HepG2 (cell line): Measurements from ENCODE around the gene GPR89A. TPM values are rescaled to one million over a fixed set of nuclear protein-coding genes. Genes with fewer than 3 reads are reported as not detected.
A peak's percentile ranks its signal among the peaks of the same experiment; 100 is the strongest.

Source experiments
- CENPT ChIP-seq: sonication (generic); formaldehyde crosslinking; IDR thresholded peaks from 2 replicates; pipeline ENCODE4 v1.8.0; 2022; ENCODE audit warnings: low read depth, mild to moderate bottlenecking, moderate library complexity, missing genetic modification reagents
- EHMT2 ChIP-seq: fragments of 200-600 bp; sonication (generic); IDR thresholded peaks from 2 replicates; pipeline ENCODE4 v1.7.0; 2017; ENCODE audit warnings: antibody characterized with exemption, low read depth, low read length, borderline replicate concordance
- GZF1 ChIP-seq: sonication (generic); formaldehyde crosslinking; IDR thresholded peaks from 2 replicates; pipeline ENCODE4 v1.5.1; 2020; ENCODE audit warnings: mild to moderate bottlenecking, missing genetic modification reagents
- HINFP ChIP-seq: sonication (generic); formaldehyde crosslinking; IDR thresholded peaks from 2 replicates; pipeline ENCODE4 v1.4.0; 2020; ENCODE audit warnings: low read depth, mild to moderate bottlenecking, missing genetic modification reagents
- IKZF4 ChIP-seq: sonication (generic); formaldehyde crosslinking; IDR thresholded peaks from 2 replicates; pipeline ENCODE4 v1.5.1; 2020; ENCODE audit warnings: borderline replicate concordance, mild to moderate bottlenecking, low read depth, missing genetic modification reagents; ENCODE audit errors: not compliant biosample characterization
- IRF2 ChIP-seq: IDR thresholded peaks from 2 replicates; pipeline ENCODE4 v1.6.1; 2018; ENCODE audit warnings: missing genetic modification reagents, missing compliant biosample characterization
- JUN ChIP-seq: sonication (generic); formaldehyde crosslinking; IDR thresholded peaks from 2 replicates; pipeline ENCODE4 v1.4.0; 2020; ENCODE audit warnings: mild to moderate bottlenecking, missing genetic modification reagents
- NFIB ChIP-seq: sonication (generic); formaldehyde crosslinking; IDR thresholded peaks from 2 replicates; pipeline ENCODE4 v1.9.0; 2021; ENCODE audit warnings: missing genetic modification reagents, mild to moderate bottlenecking, borderline replicate concordance
- NFYC ChIP-seq: IDR thresholded peaks from 2 replicates; pipeline ENCODE4 v1.6.1; 2016; ENCODE audit warnings: missing genetic modification reagents, missing compliant biosample characterization
- ONECUT2 ChIP-seq: sonication (generic); formaldehyde crosslinking; IDR thresholded peaks from 2 replicates; pipeline ENCODE4 v1.4.0; 2020; ENCODE audit warnings: missing genetic modification reagents
- PCBP1 ChIP-seq: fragments of 200-400 bp; formaldehyde crosslinking; IDR thresholded peaks from 2 replicates; pipeline ENCODE4 v1.6.1; 2017; ENCODE audit warnings: mild to moderate bottlenecking, low read depth, low read length, borderline replicate concordance
- RBFOX2 ChIP-seq: fragments of 200-400 bp; formaldehyde crosslinking; IDR thresholded peaks from 2 replicates; pipeline ENCODE4 v1.6.1; 2017; ENCODE audit warnings: low read depth, mild to moderate bottlenecking, low read length
- RBM22 ChIP-seq: fragments of 200-400 bp; formaldehyde crosslinking; optimal IDR thresholded peaks from 2 replicates; pipeline ENCODE3; 2017; ENCODE audit warnings: mild to moderate bottlenecking, low read length, moderate library complexity
- RNF219 ChIP-seq: sonication (generic); formaldehyde crosslinking; IDR thresholded peaks from 2 replicates; pipeline ENCODE4 v1.5.0; 2020; ENCODE audit warnings: mild to moderate bottlenecking, missing genetic modification reagents
- SIN3B ChIP-seq: fragments of 150-350 bp; IDR thresholded peaks from 2 replicates; pipeline ENCODE4 v1.6.1; 2014; ENCODE audit warnings: low read length
- SIX4 ChIP-seq: sonication (generic); formaldehyde crosslinking; IDR thresholded peaks from 2 replicates; pipeline ENCODE4 v1.4.0; 2020; ENCODE audit warnings: missing genetic modification reagents
- SNAI1 ChIP-seq: sonication (generic); formaldehyde crosslinking; IDR thresholded peaks from 2 replicates; pipeline ENCODE4 v1.5.0; 2020; ENCODE audit warnings: mild to moderate bottlenecking, missing genetic modification reagents, borderline replicate concordance
- TSC22D2 ChIP-seq: sonication (generic); formaldehyde crosslinking; IDR thresholded peaks from 2 replicates; pipeline ENCODE4 v1.5.1; 2020; ENCODE audit warnings: missing genetic modification reagents, mild to moderate bottlenecking, borderline replicate concordance
- ZBTB8A ChIP-seq: sonication (generic); formaldehyde crosslinking; IDR thresholded peaks from 2 replicates; pipeline ENCODE4 v1.4.0; 2020; ENCODE audit warnings: mild to moderate bottlenecking, low read depth, missing genetic modification reagents, borderline replicate concordance
- ZC3H13 ChIP-seq: sonication (generic); formaldehyde crosslinking; IDR thresholded peaks from 2 replicates; pipeline ENCODE4 v1.8.1; 2023; ENCODE audit warnings: mild to moderate bottlenecking, missing genetic modification reagents, moderate library complexity
- ZNF33B ChIP-seq: sonication (generic); formaldehyde crosslinking; IDR thresholded peaks from 2 replicates; pipeline ENCODE4 v1.5.1; 2020; ENCODE audit warnings: mild to moderate bottlenecking, missing genetic modification reagents
- ZNF496 ChIP-seq: sonication (generic); formaldehyde crosslinking; IDR thresholded peaks from 2 replicates; pipeline ENCODE4 v1.8.1; 2023; ENCODE audit warnings: mild to moderate bottlenecking, moderate library complexity, missing genetic modification reagents; ENCODE audit not compliant: insufficient replicate concordance
- ZSCAN31 ChIP-seq: sonication (generic); formaldehyde crosslinking; IDR thresholded peaks from 2 replicates; pipeline ENCODE4 v1.5.0; 2020; ENCODE audit warnings: low read depth, mild to moderate bottlenecking, missing genetic modification reagents
- polyA plus RNA-seq, 8 experiments: library from polyadenylated mRNA; depleted of rRNA in 3 of 8; stranded (reverse) in 7 of 8; unstranded in 1 of 8; fragments of >200 nt; fragmentation: Illumina TruSeq in 4 of 8; extraction: Trizol in 4 of 8; gene quantifications; 2 replicates each; pipeline versions ENCODE4 v1.2.1 to v1.2.3, GENCODE V29; 2011 to 2016; ENCODE audit warnings: low read depth in 4 of 8, missing spikeins in 1 of 8, mixed read lengths in 1 of 8; ENCODE audit not compliant: insufficient read depth in 1 of 8
- total RNA-seq, 5 experiments: library from RNA; depleted of rRNA; stranded (reverse); fragments of >200 nt; fragmentation: Illumina TruSeq; extraction: Trizol; gene quantifications; 2 replicates each; pipeline ENCODE4 v1.2.3, GENCODE V29; 2016; ENCODE audit warnings: low read depth in 1 of 5
- TF ChIP-seq, protein P1 (sequence below): IDR thresholded peaks from 2 replicates; pipeline ENCODE4 v1.6.1; 2016; ENCODE audit warnings: missing compliant biosample characterization, missing genetic modification reagents, borderline replicate concordance
- TF ChIP-seq, protein P2 (sequence below): IDR thresholded peaks from 2 replicates; pipeline ENCODE4 v1.6.1; 2016

The GPR89A gene
- total and polyA plus RNA-seq, 2 of the 13 experiments (the other 11 are each of a cell fraction or from before 2014, with no cell fraction given), result 23.4 to 32.6 TPM

DNA sequence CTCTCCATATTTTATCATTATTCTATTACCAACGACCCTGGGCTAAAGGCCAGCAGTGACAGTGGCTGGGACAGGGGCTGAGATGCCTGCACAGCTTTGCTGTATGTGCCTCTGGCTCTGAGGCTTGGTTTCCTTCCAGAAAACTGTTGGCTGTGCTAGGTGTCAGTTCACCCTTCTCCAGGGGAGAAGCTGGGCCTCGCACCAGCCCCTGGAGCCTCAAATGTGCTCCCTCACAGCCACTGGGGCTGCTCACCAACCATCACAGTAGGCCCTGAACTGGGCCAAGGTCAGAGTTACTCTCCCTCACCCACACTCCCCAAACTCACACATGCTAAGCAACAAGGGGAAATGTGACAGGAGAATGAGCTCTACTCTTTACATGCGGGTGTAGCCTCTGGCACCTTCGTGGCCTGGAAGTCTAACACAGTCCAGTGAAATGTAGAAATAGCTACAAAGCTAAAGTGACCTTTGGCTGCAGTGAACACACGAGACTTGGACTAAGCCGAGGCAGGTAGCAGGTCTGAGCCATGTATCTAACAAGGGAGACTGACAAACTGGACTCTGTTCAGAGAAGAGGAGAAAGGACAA is 106.8 kb downstream of the GPR89A start (continued):
- TF ChIP-seq SIN3B (no peak), ONECUT2 (CRISPR knock-in tag) (no peak), ZC3H13 (CRISPR knock-in tag) (0 out of 2 replicates have a peak, but pooled peaks have one; percentile 45), GZF1 (CRISPR knock-in tag) (no peak), RBFOX2 (no peak), TSC22D2 (CRISPR knock-in tag) (no peak; the same call in 1 of the 2 replicates), NFIB (CRISPR knock-in tag) (no peak), RBM22 (no peak), RNF219 (no peak), PCBP1 (no peak), ZNF496 (CRISPR knock-in tag) (no peak), IRF2 (CRISPR knock-in tag) (peak; percentile 49; the same call in 1 of the 2 replicates), EHMT2 (no peak), HINFP (peak; percentile 53; the same call in 1 of the 2 replicates), IKZF4 (CRISPR knock-in tag) (peak; percentile 76), JUN (CRISPR knock-in tag) (0 out of 2 replicates have a peak, but pooled peaks have one; percentile 42), NFYC (CRISPR knock-in tag) (no peak), ZSCAN31 (CRISPR knock-in tag) (no peak), CENPT (CRISPR knock-in tag) (no peak), ZBTB8A (CRISPR knock-in tag) (no peak), ZNF33B (peak; percentile 92), SNAI1 (CRISPR knock-in tag) (no peak), SIX4 (CRISPR knock-in tag) (no peak)
- TF ChIP-seq, protein P1, sequence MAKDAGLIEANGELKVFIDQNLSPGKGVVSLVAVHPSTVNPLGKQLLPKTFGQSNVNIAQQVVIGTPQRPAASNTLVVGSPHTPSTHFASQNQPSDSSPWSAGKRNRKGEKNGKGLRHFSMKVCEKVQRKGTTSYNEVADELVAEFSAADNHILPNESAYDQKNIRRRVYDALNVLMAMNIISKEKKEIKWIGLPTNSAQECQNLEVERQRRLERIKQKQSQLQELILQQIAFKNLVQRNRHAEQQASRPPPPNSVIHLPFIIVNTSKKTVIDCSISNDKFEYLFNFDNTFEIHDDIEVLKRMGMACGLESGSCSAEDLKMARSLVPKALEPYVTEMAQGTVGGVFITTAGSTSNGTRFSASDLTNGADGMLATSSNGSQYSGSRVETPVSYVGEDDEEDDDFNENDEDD (CRISPR knock-in tag), result peak; percentile 73; the same call in 1 of the 2 replicates
- TF ChIP-seq, protein P2, sequence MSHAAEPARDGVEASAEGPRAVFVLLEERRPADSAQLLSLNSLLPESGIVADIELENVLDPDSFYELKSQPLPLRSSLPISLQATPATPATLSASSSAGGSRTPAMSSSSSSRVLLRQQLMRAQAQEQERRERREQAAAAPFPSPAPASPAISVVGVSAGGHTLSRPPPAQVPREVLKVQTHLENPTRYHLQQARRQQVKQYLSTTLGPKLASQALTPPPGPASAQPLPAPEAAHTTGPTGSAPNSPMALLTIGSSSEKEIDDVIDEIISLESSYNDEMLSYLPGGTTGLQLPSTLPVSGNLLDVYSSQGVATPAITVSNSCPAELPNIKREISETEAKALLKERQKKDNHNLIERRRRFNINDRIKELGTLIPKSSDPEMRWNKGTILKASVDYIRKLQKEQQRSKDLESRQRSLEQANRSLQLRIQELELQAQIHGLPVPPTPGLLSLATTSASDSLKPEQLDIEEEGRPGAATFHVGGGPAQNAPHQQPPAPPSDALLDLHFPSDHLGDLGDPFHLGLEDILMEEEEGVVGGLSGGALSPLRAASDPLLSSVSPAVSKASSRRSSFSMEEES (CRISPR knock-in tag), result peak; percentile 66
